Uterus (tissue), 2 donors: ENCODE results near the gene ANKS6.

Experiments
- POLR2A ChIP-seq, 2 donors: fragments of 450-650 bp; IDR thresholded peaks; one replicate each; pipeline ENCODE4 v1.6.1; 2016; ENCODE audit warnings: antibody characterized with exemption in 2 of 2, mild to moderate bottlenecking in 1 of 2, moderate library complexity in 1 of 2
- TF ChIP-seq, protein P1 (sequence below), 4 experiments: fragments of 200-600 bp in 2 of 4; fragments of 450-650 bp in 2 of 4; sonication (generic) in 2 of 4; IDR thresholded peaks; one replicate each; pipeline ENCODE4 v1.5.1; 2016 to 2019; ENCODE audit warnings: antibody characterized with exemption in 4 of 4, mild to moderate bottlenecking in 2 of 4, moderate library complexity in 1 of 4

DNA sequence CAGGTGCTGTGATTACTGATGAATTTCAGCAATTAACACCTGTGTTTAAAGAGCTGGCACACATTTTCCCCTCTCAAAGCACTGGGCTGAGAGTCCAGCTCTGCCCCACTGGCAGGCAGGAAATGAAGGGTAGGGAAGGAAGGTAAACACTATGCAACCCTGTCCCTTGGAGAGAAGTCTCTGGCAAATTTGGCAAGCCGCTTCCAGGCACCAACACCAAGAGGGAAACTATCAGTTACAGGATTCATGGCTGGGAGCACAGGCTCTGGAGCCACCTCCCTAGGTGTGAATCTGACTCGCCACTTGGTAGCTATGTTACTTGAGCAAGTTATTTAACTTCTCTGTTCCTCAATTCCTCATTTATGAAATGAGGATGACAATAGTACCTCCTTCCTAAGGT lies 3.3 kb downstream of the ANKS6 start:
- TF ChIP-seq, protein P1, sequence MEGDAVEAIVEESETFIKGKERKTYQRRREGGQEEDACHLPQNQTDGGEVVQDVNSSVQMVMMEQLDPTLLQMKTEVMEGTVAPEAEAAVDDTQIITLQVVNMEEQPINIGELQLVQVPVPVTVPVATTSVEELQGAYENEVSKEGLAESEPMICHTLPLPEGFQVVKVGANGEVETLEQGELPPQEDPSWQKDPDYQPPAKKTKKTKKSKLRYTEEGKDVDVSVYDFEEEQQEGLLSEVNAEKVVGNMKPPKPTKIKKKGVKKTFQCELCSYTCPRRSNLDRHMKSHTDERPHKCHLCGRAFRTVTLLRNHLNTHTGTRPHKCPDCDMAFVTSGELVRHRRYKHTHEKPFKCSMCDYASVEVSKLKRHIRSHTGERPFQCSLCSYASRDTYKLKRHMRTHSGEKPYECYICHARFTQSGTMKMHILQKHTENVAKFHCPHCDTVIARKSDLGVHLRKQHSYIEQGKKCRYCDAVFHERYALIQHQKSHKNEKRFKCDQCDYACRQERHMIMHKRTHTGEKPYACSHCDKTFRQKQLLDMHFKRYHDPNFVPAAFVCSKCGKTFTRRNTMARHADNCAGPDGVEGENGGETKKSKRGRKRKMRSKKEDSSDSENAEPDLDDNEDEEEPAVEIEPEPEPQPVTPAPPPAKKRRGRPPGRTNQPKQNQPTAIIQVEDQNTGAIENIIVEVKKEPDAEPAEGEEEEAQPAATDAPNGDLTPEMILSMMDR (IDR thresholded peaks at IDR 0.05) = no peak
- no peak for TF ChIP-seq POLR2A (IDR thresholded peaks at IDR 0.05)
